GM19025 (cell line): Measurements from ENCODE around the gene NID1.
"Not testable (repeated sequence)": the region's sequence is repeated elsewhere in the genome, so short reads cannot be mapped to it uniquely, and the experiment has no call there.

Source experiments
- ATAC-seq: cut with Tn5 transposase; IDR thresholded peaks from one replicate; pipeline ENCODE4 v1.9.1; 2021; ENCODE audit warnings: mild to moderate bottlenecking, low read depth, moderate library complexity; ENCODE audit not compliant: unreplicated experiment

The NID1 gene

GRCh38 chr1:235972691-235973090 is 92.2 kb downstream of the NID1 start:
- not testable (repeated sequence) for ATAC-seq

- peak; percentile 41 for ATAC-seq
Measured at GRCh38 chr1:235972311-235972689, 92.6 kb downstream of the NID1 start.

- ATAC-seq: peak; percentile 91
Measured at GRCh38 chr1:235971571-235972310, 93.1 kb downstream of the NID1 start.

- no peak for ATAC-seq
Measured at GRCh38 chr1:235971020-235971419, 93.9 kb downstream of the NID1 start.

GRCh38 chr1:235968831-235969230 is 96.1 kb downstream of the NID1 start:
- ATAC-seq: no peak

- ATAC-seq: not testable (repeated sequence)
Measured at GRCh38 chr1:235966134-235966533, 98.8 kb downstream of the NID1 start.

GRCh38 chr1:235960809-235961208 is 104.1 kb downstream of the NID1 start:
- no peak for ATAC-seq

GRCh38 chr1:235958021-235958420 is 106.9 kb downstream of the NID1 start:
- no peak for ATAC-seq

- ATAC-seq: no peak
Measured at GRCh38 chr1:235955777-235956176, 109.1 kb downstream of the NID1 start.

- ATAC-seq: peak; percentile 97
Measured at GRCh38 chr1:235954306-235955283, 110.3 kb downstream of the NID1 start.

- no peak for ATAC-seq
Measured at GRCh38 chr1:235953801-235954200, 111.1 kb downstream of the NID1 start.

- ATAC-seq: peak; percentile 38
Measured at GRCh38 chr1:235952950-235953615, 111.8 kb downstream of the NID1 start.

GRCh38 chr1:235951661-235952060 is 113.2 kb downstream of the NID1 start:
- ATAC-seq: no peak

- ATAC-seq: no peak
Measured at GRCh38 chr1:235950318-235950717, 114.6 kb downstream of the NID1 start.

GRCh38 chr1:235948774-235949427 is 116.0 kb downstream of the NID1 start:
- ATAC-seq: no peak

- ATAC-seq: no peak
Measured at GRCh38 chr1:235947989-235948388, 116.9 kb downstream of the NID1 start.

- peak; percentile 53 for ATAC-seq
Measured at GRCh38 chr1:235946571-235946981, 118.3 kb downstream of the NID1 start.

- ATAC-seq: peak; percentile 89
Measured at GRCh38 chr1:235945775-235946570, 118.9 kb downstream of the NID1 start.

GRCh38 chr1:235943581-235944114 is 121.2 kb downstream of the NID1 start:
- no peak for ATAC-seq
